GM21360 (cell line): ENCODE measurements around the gene YJU2.
A peak's percentile ranks its signal among the peaks of the same experiment; 100 is the strongest.
"Not testable (repeated sequence)": the region's sequence is repeated elsewhere in the genome, so short reads cannot be mapped to it uniquely, and the experiment has no call there.

ENCODE experiments used
- ATAC-seq: cut with Tn5 transposase; IDR thresholded peaks from one replicate; pipeline ENCODE4 v1.9.1; 2021; ENCODE audit warnings: mild to moderate bottlenecking, moderate library complexity; ENCODE audit not compliant: unreplicated experiment

Gene YJU2

GRCh38 chr19:4246767-4247593, at the start of gene YJU2:
Gene YJU2 (plus strand): TSS chr19:4247080. CDS start chr19:4247147, 67 bp downstream.
- peak; percentile 78 for ATAC-seq

- no peak for ATAC-seq
Measured at GRCh38 chr19:4197228-4197624, 49.7 kb upstream of the YJU2 start.

GRCh38 chr19:4197625-4198466, 49.0 kb upstream of the YJU2 start:
- ATAC-seq: no peak

- no peak for ATAC-seq
Measured at GRCh38 chr19:4198467-4199126, 48.3 kb upstream of the YJU2 start.

- ATAC-seq: no peak
Measured at GRCh38 chr19:4199699-4200293, 47.1 kb upstream of the YJU2 start.

- ATAC-seq: no peak
Measured at GRCh38 chr19:4200940-4201542, 45.8 kb upstream of the YJU2 start.

- no peak for ATAC-seq
Measured at GRCh38 chr19:4201798-4202197, 45.1 kb upstream of the YJU2 start.

- ATAC-seq: no peak
Measured at GRCh38 chr19:4206818-4207484, 39.9 kb upstream of the YJU2 start.

- no peak for ATAC-seq
Measured at GRCh38 chr19:4208385-4209094, 38.3 kb upstream of the YJU2 start.

GRCh38 chr19:4210166-4210731, 36.6 kb upstream of the YJU2 start:
- no peak for ATAC-seq

- ATAC-seq: no peak
Measured at GRCh38 chr19:4213116-4213515, 33.8 kb upstream of the YJU2 start.

- ATAC-seq: no peak
Measured at GRCh38 chr19:4215807-4216206, 31.1 kb upstream of the YJU2 start.

GRCh38 chr19:4216846-4217245, 30.0 kb upstream of the YJU2 start:
- no peak for ATAC-seq

- no peak for ATAC-seq
Measured at GRCh38 chr19:4217429-4218264, 29.2 kb upstream of the YJU2 start.

GRCh38 chr19:4218523-4218922, 28.4 kb upstream of the YJU2 start:
- ATAC-seq: not testable (repeated sequence)

GRCh38 chr19:4220188-4220587, 26.7 kb upstream of the YJU2 start:
- no peak for ATAC-seq

GRCh38 chr19:4224470-4224869, 22.4 kb upstream of the YJU2 start:
- no peak for ATAC-seq

GRCh38 chr19:4225885-4226284, 21.0 kb upstream of the YJU2 start:
- ATAC-seq: no peak
